GM20000 (cell line): ENCODE measurements around the gene ARPC4.

Source experiments
- DNase-seq: peaks from one replicate; pipeline ENCODE4 v3.0.0; 2012; ENCODE audit warnings: low spot score
- CTCF ChIP-seq: IDR thresholded peaks from 2 replicates; pipeline ENCODE4 v1.5.1; 2012; ENCODE audit warnings: mild to moderate bottlenecking, control low read depth; ENCODE audit errors: extremely low read depth, missing control alignments

Gene ARPC4

GRCh38 chr3:9825451-9826040 is 32.7 kb downstream of the ARPC4 start:
- no peak for DNase-seq
- no peak for TF ChIP-seq CTCF

GRCh38 chr3:9826815-9827573 is 34.1 kb downstream of the ARPC4 start:
- no peak for DNase-seq
- no peak for TF ChIP-seq CTCF

GRCh38 chr3:9828801-9829755 is 36.2 kb downstream of the ARPC4 start:
- DNase-seq = no peak
- no peak for TF ChIP-seq CTCF

- no peak for DNase-seq
- TF ChIP-seq CTCF = no peak
Measured at GRCh38 chr3:9831253-9831652, 38.4 kb downstream of the ARPC4 start.

- no peak for DNase-seq
- TF ChIP-seq CTCF = no peak
Measured at GRCh38 chr3:9833078-9833477, 40.2 kb downstream of the ARPC4 start.

GRCh38 chr3:9834520-9835380 is 41.9 kb downstream of the ARPC4 start:
- DNase-seq = no peak
- no peak for TF ChIP-seq CTCF
